RWPE2 (cell line): ENCODE results near the gene AKNAD1.
"Not testable (repeated sequence)": the region's sequence is repeated elsewhere in the genome, so short reads cannot be mapped to it uniquely, and the experiment has no call there.

Experiments
- ATAC-seq: fragments of 200-7000 bp; cut with Tn5 transposase; 3 replicates; pipeline ENCODE4 v1.9.1; 2021; ENCODE audit warnings: low read depth
- DNase-seq: peaks from one replicate; pipeline ENCODE4 v3.0.0-alpha.2; 2020; ENCODE audit warnings: low spot score
- H3K27ac ChIP-seq: fragments of 450-650 bp; 2 replicates; pipeline ENCODE4 v1.5.1; 2017; ENCODE audit warnings: mild to moderate bottlenecking; ENCODE audit not compliant: poor library complexity, severe bottlenecking
- H3K27me3 ChIP-seq: fragments of 250-450 bp; sonication (Bioruptor Pico); 2 replicates; pipeline ENCODE4 v1.5.1; 2021; ENCODE audit warnings: mild to moderate bottlenecking, moderate library complexity; ENCODE audit not compliant: insufficient read depth, poor library complexity, severe bottlenecking
- H3K36me3 ChIP-seq: fragments of 250-450 bp; sonication (Bioruptor Pico); 2 replicates; pipeline ENCODE4 v1.5.1; 2020; ENCODE audit warnings: low read depth, mild to moderate bottlenecking, moderate library complexity
- H3K4me1 ChIP-seq: fragments of 250-450 bp; sonication (Bioruptor Pico); 2 replicates; pipeline ENCODE4 v1.5.1; 2021; ENCODE audit warnings: mild to moderate bottlenecking, moderate library complexity; ENCODE audit not compliant: insufficient read depth, poor library complexity, severe bottlenecking
- H3K4me3 ChIP-seq: fragments of 250-450 bp; sonication (Bioruptor Pico); 2 replicates; pipeline ENCODE4 v1.5.1; 2021; ENCODE audit warnings: mild to moderate bottlenecking, moderate library complexity; ENCODE audit not compliant: severe bottlenecking
- H3K9me3 ChIP-seq: fragments of 250-450 bp; sonication (Bioruptor Pico); 2 replicates; pipeline ENCODE4 v1.5.1; 2021; ENCODE audit warnings: mild to moderate bottlenecking, moderate library complexity; ENCODE audit not compliant: severe bottlenecking
- TF ChIP-seq, protein P1 (sequence below): fragments of 450-650 bp; IDR thresholded peaks from one replicate; pipeline ENCODE4 v1.5.1; 2017; ENCODE audit warnings: mild to moderate bottlenecking, moderate library complexity; ENCODE audit not compliant: poor library complexity, severe bottlenecking

AKNAD1 gene

DNA sequence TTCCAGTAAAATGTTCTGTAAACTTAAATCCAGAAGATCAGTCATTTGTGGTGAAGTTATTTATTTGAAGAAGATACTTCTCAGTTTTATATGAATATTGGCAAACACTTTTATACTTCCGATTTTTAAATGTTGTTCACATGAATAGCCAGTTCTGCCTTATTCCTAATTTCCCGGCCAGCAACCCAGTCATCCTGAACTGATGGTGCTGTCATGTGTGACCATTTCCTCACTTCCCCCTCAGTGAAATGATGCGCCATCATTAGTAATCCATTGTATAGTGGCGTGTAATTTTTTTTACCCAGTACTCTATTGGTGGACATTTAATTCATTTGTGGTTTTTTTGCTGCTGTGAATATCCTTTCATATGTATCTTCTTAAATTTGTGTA lies 36.2 kb upstream of the AKNAD1 start:
- TF ChIP-seq, protein P1, sequence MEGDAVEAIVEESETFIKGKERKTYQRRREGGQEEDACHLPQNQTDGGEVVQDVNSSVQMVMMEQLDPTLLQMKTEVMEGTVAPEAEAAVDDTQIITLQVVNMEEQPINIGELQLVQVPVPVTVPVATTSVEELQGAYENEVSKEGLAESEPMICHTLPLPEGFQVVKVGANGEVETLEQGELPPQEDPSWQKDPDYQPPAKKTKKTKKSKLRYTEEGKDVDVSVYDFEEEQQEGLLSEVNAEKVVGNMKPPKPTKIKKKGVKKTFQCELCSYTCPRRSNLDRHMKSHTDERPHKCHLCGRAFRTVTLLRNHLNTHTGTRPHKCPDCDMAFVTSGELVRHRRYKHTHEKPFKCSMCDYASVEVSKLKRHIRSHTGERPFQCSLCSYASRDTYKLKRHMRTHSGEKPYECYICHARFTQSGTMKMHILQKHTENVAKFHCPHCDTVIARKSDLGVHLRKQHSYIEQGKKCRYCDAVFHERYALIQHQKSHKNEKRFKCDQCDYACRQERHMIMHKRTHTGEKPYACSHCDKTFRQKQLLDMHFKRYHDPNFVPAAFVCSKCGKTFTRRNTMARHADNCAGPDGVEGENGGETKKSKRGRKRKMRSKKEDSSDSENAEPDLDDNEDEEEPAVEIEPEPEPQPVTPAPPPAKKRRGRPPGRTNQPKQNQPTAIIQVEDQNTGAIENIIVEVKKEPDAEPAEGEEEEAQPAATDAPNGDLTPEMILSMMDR, result no peak
- DNase-seq (no peak), ATAC-seq (no peak)
- H3K4me3 ChIP-seq, result no peak overlapping the region
- no peaks in the 10 kb centered on the region for H3K27me3 ChIP-seq
- peak overlapping the region; percentile 35 for H3K27ac ChIP-seq
- no peaks in the 10 kb centered on the region for H3K9me3 ChIP-seq
- peaks cover 42% of the 10 kb centered on the region for H3K36me3 ChIP-seq
- H3K4me1 ChIP-seq, result peaks cover 30% of the 10 kb centered on the region

DNA sequence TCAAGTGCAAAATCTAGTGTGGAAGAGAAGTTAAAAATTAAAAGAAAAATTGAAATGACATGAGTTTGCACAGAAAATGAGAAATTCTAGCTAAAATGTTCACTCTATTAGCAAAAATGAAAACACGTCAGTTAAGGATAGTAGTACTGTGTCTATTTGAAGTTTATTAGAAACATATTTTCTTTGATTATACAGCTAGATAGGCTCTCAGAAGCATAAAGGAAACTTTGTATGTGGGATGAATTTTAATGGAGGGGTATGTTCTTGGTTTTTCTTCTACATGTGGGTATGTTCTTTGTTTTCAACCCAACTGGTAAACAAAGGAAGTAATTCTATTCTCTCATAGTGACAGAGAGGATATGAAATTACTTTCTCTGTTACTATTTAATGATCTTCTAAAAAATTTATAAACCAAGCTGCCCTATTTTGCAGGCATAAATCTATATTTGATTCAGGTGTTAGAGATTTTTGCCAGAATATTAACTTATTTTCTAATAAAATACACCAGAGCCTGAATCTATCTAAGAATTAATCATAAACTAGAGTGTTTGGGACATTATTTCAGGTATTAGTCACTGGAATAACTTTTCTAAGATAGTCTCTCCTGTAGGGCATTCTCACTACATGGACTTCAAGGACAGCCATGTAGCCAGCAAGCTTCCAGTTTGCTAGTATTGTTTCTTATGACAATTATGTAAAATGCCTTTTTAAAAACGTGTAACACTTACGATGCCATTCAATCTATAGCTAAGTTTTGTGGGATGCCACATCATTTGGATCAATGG lies 35.7 kb upstream of the AKNAD1 start:
- Histone ChIP-seq H3K9me3 (no peaks in the 10 kb centered on the region), H3K27me3 (no peaks in the 10 kb centered on the region), H3K4me1 (peaks cover 30% of the 10 kb centered on the region), H3K4me3 (no peak overlapping the region), H3K27ac (peak overlapping the region; percentile 35), H3K36me3 (peaks cover 36% of the 10 kb centered on the region)
- DNase-seq (no peak), ATAC-seq (peak; percentile 48; the same call in 1 of the 3 replicates)
- TF ChIP-seq, protein P1, result no peak

DNA sequence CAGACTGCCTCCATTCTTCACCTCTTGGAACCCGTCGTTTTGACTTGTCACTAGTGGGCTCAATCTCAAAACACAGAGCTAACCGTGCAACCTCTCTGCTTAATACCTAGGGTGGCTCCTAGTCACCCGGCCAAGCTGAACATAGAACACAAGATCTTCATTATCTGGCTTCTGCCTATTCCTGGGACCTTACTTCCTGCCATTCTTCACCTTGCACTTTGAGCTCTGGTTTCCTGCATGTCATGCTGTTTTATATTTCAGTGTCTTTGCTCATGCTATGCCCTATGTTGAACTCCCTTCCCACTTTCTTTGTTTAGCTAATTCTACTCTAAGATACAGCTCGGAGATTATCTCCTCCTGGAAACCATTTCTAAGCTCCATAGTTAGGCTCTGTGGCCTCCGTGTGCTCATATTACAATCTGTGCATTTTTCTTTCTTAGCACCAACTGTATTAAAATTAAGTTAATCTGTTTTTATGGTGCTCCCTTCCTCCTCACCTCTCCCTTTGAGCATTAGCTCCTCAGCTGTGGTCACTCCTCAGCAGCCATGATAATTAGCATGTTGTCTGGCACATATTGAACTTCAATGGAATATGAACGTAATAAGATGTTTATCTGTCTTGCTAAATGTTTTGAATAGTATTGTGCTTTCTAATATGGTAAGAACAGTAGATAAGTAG lies 33.0 kb upstream of the AKNAD1 start:
- Histone ChIP-seq H3K27me3 (no peaks in the 10 kb centered on the region), H3K4me1 (peaks cover 30% of the 10 kb centered on the region), H3K4me3 (no peak overlapping the region), H3K9me3 (no peaks in the 10 kb centered on the region), H3K36me3 (peaks cover 42% of the 10 kb centered on the region), H3K27ac (peak overlapping the region; percentile 67)
- TF ChIP-seq, protein P1, result no peak
- ATAC-seq, result no peak
- no peak for DNase-seq

DNA sequence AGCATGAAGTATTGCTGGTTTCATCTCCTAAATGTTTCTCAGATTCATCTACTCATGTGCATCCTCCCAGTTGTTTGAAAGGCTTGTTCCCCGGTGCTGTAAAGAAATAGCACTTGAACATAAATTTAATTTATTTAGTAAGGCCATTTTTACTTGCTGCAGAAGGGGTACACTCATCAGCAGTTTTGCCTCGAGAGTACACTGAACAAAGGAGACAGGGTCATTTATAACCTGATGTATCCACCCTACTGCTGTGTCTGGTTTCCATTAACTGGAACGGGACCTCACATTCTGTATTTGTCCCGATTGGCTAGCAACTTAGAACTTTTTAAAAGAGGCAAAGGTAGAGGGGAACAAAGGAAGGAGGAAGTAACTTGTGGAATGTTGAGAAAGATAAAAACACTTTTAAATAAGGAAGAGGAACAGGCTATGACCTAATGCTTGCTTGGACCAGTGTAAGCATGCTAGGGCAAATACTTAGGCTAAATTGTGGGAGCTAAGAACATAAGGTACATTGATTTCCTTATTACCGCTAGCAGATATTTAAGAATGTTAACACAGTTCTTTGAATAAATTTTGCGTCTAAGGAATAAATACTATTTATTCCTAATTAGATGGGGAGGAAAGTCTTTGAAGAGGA lies 32.2 kb upstream of the AKNAD1 start:
- Histone ChIP-seq H3K36me3 (peaks cover 44% of the 10 kb centered on the region), H3K4me1 (peaks cover 30% of the 10 kb centered on the region), H3K27ac (peak overlapping the region; percentile 67)
- DNase-seq, H3K27me3 ChIP-seq, H3K4me3 ChIP-seq, ATAC-seq, H3K9me3 ChIP-seq: not testable (repeated sequence)

DNA sequence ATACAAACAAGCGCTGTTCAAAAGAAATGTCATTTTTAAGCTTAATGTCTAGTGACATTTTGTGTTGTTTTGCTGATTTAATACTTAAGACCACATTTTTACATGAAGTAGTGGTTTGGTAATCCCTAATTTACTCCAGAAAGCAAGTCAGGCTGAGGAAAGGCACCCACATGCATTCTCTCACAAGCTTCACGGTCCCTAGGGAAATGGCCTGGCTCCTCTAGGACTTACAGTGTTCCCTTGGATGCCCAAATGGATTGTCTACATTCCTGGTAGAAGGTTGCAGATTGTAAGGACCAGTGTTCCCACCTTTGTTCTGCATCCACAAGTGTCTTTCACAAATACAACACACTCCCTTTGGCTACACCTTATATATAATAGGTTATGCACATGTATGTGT lies 29.4 kb upstream of the AKNAD1 start:
- peaks cover 47% of the 10 kb centered on the region for H3K36me3 ChIP-seq
- DNase-seq (no peak), ATAC-seq (no peak)
- H3K9me3 ChIP-seq, result no peaks in the 10 kb centered on the region
- H3K4me3 ChIP-seq, result no peak overlapping the region
- peaks cover 25% of the 10 kb centered on the region for H3K4me1 ChIP-seq
- H3K27me3 ChIP-seq, result no peaks in the 10 kb centered on the region
- TF ChIP-seq, protein P1, result no peak
- no peak overlapping the region for H3K27ac ChIP-seq
